Thyroid gland (tissue), 4 donors: Measurements from ENCODE around the gene ACTC1.

ENCODE experiments used
- POLR2A ChIP-seq, 2 donors: fragments of 450-650 bp; IDR thresholded peaks; one replicate each; pipeline ENCODE4 v1.6.1; 2017; ENCODE audit warnings: antibody characterized with exemption in 2 of 2, mild to moderate bottlenecking in 2 of 2, moderate library complexity in 1 of 2
- TF ChIP-seq, protein P1 (sequence below), 6 experiments: fragments of 200-600 bp in 3 of 6; fragments of 450-650 bp in 3 of 6; sonication (generic) in 3 of 6; IDR thresholded peaks; one replicate each; pipeline ENCODE4 v1.5.1; 2016 to 2019; ENCODE audit warnings: antibody characterized with exemption in 6 of 6, mild to moderate bottlenecking in 2 of 6, inconsistent platforms in 1 of 6, moderate library complexity in 1 of 6

GRCh38 chr15:34795267-34796081 is at the start of gene ACTC1:
- no peak for TF ChIP-seq POLR2A (IDR thresholded peaks at IDR 0.05)
- TF ChIP-seq, protein P1, sequence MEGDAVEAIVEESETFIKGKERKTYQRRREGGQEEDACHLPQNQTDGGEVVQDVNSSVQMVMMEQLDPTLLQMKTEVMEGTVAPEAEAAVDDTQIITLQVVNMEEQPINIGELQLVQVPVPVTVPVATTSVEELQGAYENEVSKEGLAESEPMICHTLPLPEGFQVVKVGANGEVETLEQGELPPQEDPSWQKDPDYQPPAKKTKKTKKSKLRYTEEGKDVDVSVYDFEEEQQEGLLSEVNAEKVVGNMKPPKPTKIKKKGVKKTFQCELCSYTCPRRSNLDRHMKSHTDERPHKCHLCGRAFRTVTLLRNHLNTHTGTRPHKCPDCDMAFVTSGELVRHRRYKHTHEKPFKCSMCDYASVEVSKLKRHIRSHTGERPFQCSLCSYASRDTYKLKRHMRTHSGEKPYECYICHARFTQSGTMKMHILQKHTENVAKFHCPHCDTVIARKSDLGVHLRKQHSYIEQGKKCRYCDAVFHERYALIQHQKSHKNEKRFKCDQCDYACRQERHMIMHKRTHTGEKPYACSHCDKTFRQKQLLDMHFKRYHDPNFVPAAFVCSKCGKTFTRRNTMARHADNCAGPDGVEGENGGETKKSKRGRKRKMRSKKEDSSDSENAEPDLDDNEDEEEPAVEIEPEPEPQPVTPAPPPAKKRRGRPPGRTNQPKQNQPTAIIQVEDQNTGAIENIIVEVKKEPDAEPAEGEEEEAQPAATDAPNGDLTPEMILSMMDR (IDR thresholded peaks at IDR 0.05) = no peak
